H1 (cell line): ENCODE results near the gene PAIP2. TPM values are rescaled to one million over a fixed set of nuclear protein-coding genes. Genes with fewer than 3 reads are reported as not detected.

Source experiments
- CTCF ChIA-PET: fragments of 300-600 bp; sonication (Branson Sonifier 250); formaldehyde crosslinking; loops from one replicate; lab custom pipeline; 2021; ENCODE audit not compliant: partially characterized antibody; lab: Charles Lee
- POLR2A ChIA-PET: fragments of 300-600 bp; sonication (Branson Sonifier 250); formaldehyde crosslinking; loops from one replicate; lab custom pipeline; 2021; ENCODE audit warnings: inconsistent platforms; ENCODE audit not compliant: partially characterized antibody; lab: Charles Lee
- DNase-seq, 2 experiments: peaks; one replicate each; pipeline versions ENCODE4 v3.0.0 to v3.0.0-alpha.2; 2010 to 2022; ENCODE audit warnings: low spot score in 2 of 2, low read depth in 1 of 2, mixed read lengths in 1 of 2
- FAIRE-seq: peaks from 2 replicates; lab custom pipeline; 2011; peaks lifted over from hg19 to GRCh38; lab: Jason Lieb, UNC
- H2AFZ ChIP-seq: 2 replicates; pipeline ENCODE4 v1.8.1; 2012; ENCODE audit warnings: low read length, inconsistent platforms
- H2AK5ac ChIP-seq: 2 replicates; pipeline ENCODE4 v1.6.1; 2013; ENCODE audit warnings: low read depth, low read length
- H2BK120ac ChIP-seq: replicated peaks from 2 replicates; pipeline ENCODE3; 2013; ENCODE audit warnings: low read depth, low read length, inconsistent platforms
- H2BK12ac ChIP-seq: 2 replicates; pipeline ENCODE4 v1.6.1; 2013; ENCODE audit warnings: low read depth, low read length
- H2BK15ac ChIP-seq: 2 replicates; pipeline ENCODE4 v1.6.1; 2013; ENCODE audit warnings: low read length
- H2BK20ac ChIP-seq: 2 replicates; pipeline ENCODE4 v1.6.1; 2013; ENCODE audit warnings: low read length
- H2BK5ac ChIP-seq: 2 replicates; pipeline ENCODE4 v1.6.1; 2013; ENCODE audit warnings: low read depth, low read length
- H3K14ac ChIP-seq: 2 replicates; pipeline ENCODE4 v1.6.1; 2013; ENCODE audit warnings: inconsistent platforms; ENCODE audit not compliant: insufficient read length
- H3K18ac ChIP-seq: 2 replicates; pipeline ENCODE4 v1.6.1; 2013; ENCODE audit warnings: low read length; ENCODE audit errors: extremely low read depth
- H3K23ac ChIP-seq: 2 replicates; pipeline ENCODE4 v1.6.1; 2013; ENCODE audit warnings: inconsistent platforms; ENCODE audit not compliant: insufficient read length
- H3K23me2 ChIP-seq: 2 replicates; pipeline ENCODE4 v1.6.1; 2013; ENCODE audit warnings: low read depth, low read length
- H3K27ac ChIP-seq: 2 replicates; pipeline ENCODE4 v1.6.1; 2011; ENCODE audit warnings: low read depth, low read length, inconsistent platforms
- H3K27me3 ChIP-seq, 4 experiments: replicated peaks in 1 of 4; 1 replicate in 1 of 4; 2 replicates in 3 of 4; pipeline versions ENCODE4 v1.6.1 to v1.8.1; 2011 to 2013; ENCODE audit warnings: low read length in 3 of 4, mild to moderate bottlenecking in 3 of 4, inconsistent platforms in 2 of 4, mixed read lengths in 2 of 4, moderate library complexity in 1 of 4; ENCODE audit not compliant: control insufficient read depth in 3 of 4, insufficient read depth in 3 of 4; ENCODE audit errors: extremely low read depth in 1 of 4
- H3K36me3 ChIP-seq, 4 experiments: 2 replicates each; pipeline versions ENCODE4 v1.6.1 to v1.8.1; 2011 to 2013; ENCODE audit warnings: mild to moderate bottlenecking in 4 of 4, low read length in 3 of 4, moderate library complexity in 2 of 4, control low read depth in 1 of 4, inconsistent platforms in 1 of 4; ENCODE audit not compliant: insufficient read depth in 4 of 4, control insufficient read depth in 2 of 4
- H3K4ac ChIP-seq: replicated peaks from 2 replicates; pipeline ENCODE3; 2013; ENCODE audit warnings: low read length, low read depth, mixed read lengths, inconsistent platforms; ENCODE audit not compliant: insufficient read length
- H3K4me1 ChIP-seq, 4 experiments: replicated peaks in 1 of 4; 1 replicate in 1 of 4; 2 replicates in 3 of 4; pipeline versions ENCODE4 v1.6.1 to v1.8.1; 2011 to 2013; ENCODE audit warnings: low read length in 3 of 4, inconsistent platforms in 2 of 4, mixed read lengths in 1 of 4; ENCODE audit not compliant: insufficient read depth in 4 of 4, control insufficient read depth in 3 of 4
- H3K4me2 ChIP-seq, 2 experiments: 2 replicates each; pipeline versions ENCODE4 v1.6.1 to v1.8.1; 2011 to 2013; ENCODE audit warnings: low read depth in 2 of 2, low read length in 2 of 2, control low read depth in 1 of 2, inconsistent platforms in 1 of 2, mild to moderate bottlenecking in 1 of 2; ENCODE audit not compliant: insufficient read depth in 1 of 2
- H3K4me3 ChIP-seq, 4 experiments: fragments of 200-600, 300-600 bp in 1 of 4; sonication (generic), shearing (Covaris generic), sonication (Bioruptor Twin) in 1 of 4; 2 replicates each; pipeline versions ENCODE4 v1.5.1 to v1.8.1; 2011 to 2016; ENCODE audit warnings: low read length in 4 of 4, low read depth in 3 of 4, control low read depth in 2 of 4, inconsistent platforms in 2 of 4, mild to moderate bottlenecking in 2 of 4, mixed read lengths in 1 of 4, moderate library complexity in 1 of 4; ENCODE audit not compliant: insufficient read depth in 2 of 4; ENCODE audit errors: extremely low read depth in 1 of 4
- H3K56ac ChIP-seq: replicated peaks from 2 replicates; pipeline ENCODE3; 2013; ENCODE audit warnings: low read depth, mild to moderate bottlenecking, mixed read lengths, low read length, inconsistent platforms; ENCODE audit not compliant: insufficient read length
- H3K79me1 ChIP-seq: 2 replicates; pipeline ENCODE4 v1.6.1; 2013; ENCODE audit warnings: low read depth, low read length, control low read depth
- H3K79me2 ChIP-seq, 2 experiments: 2 replicates each; pipeline versions ENCODE4 v1.6.1 to v1.8.1; 2012 to 2013; ENCODE audit warnings: low read length in 2 of 2, mild to moderate bottlenecking in 2 of 2, inconsistent platforms in 1 of 2; ENCODE audit not compliant: insufficient read depth in 2 of 2, control insufficient read depth in 1 of 2
- H3K9ac ChIP-seq, 4 experiments: replicated peaks in 1 of 4; 1 replicate in 1 of 4; 2 replicates in 3 of 4; pipeline versions ENCODE4 v1.6.1 to v1.8.1; 2011 to 2013; ENCODE audit warnings: low read depth in 3 of 4, low read length in 3 of 4, control low read depth in 2 of 4, mild to moderate bottlenecking in 2 of 4, moderate library complexity in 2 of 4, inconsistent platforms in 1 of 4; ENCODE audit errors: extremely low read depth in 1 of 4
- H3K9me3 ChIP-seq, 2 experiments: 2 replicates each; pipeline versions ENCODE4 v1.6.1 to v1.8.1; 2012 to 2013; ENCODE audit warnings: mild to moderate bottlenecking in 2 of 2, moderate library complexity in 2 of 2, control low read depth in 1 of 2, inconsistent platforms in 1 of 2, low read depth in 1 of 2, low read length in 1 of 2, mixed read lengths in 1 of 2; ENCODE audit not compliant: insufficient read depth in 2 of 2
- H4K20me1 ChIP-seq, 2 experiments: replicated peaks in 1 of 2; 2 replicates each; pipeline versions ENCODE3 to v1.8.1; 2011 to 2013; ENCODE audit warnings: inconsistent platforms in 2 of 2, low read length in 2 of 2, mild to moderate bottlenecking in 1 of 2; ENCODE audit not compliant: insufficient read depth in 2 of 2, control insufficient read depth in 1 of 2
- H4K5ac ChIP-seq: 2 replicates; pipeline ENCODE4 v1.6.1; 2013; ENCODE audit warnings: low read length, low read depth, mixed read lengths, inconsistent platforms; ENCODE audit not compliant: insufficient read length
- H4K8ac ChIP-seq: 2 replicates; pipeline ENCODE4 v1.8.0; 2013; ENCODE audit warnings: mild to moderate bottlenecking, moderate library complexity, low read length, inconsistent platforms; ENCODE audit not compliant: insufficient read depth; ENCODE audit errors: extremely low read depth
- H4K91ac ChIP-seq: replicated peaks from 2 replicates; pipeline ENCODE3; 2013; ENCODE audit warnings: low read length, mixed read lengths, inconsistent platforms; ENCODE audit not compliant: insufficient read length
- CHD2 ChIP-seq: IDR thresholded peaks from 2 replicates; pipeline ENCODE4 v1.6.1; 2012; ENCODE audit warnings: low read length, improper control_type of control experiment
- JUND ChIP-seq: IDR thresholded peaks from 2 replicates; pipeline ENCODE4 v1.6.1; 2011; ENCODE audit warnings: mild to moderate bottlenecking, improper control_type of control experiment, low read length
- RNF2 ChIP-seq: fragments of 200-900, 300-1000 bp; sonication (generic); IDR thresholded peaks from 2 replicates; pipeline ENCODE4 v1.7.1; 2016; ENCODE audit warnings: borderline replicate concordance, low read depth, mild to moderate bottlenecking, antibody characterized with exemption, low read length; ENCODE audit not compliant: poor library complexity, severe bottlenecking; ENCODE audit errors: missing control alignments
- TAF1 ChIP-seq: IDR thresholded peaks from 2 replicates; pipeline ENCODE4 v1.6.1; 2011; ENCODE audit warnings: mild to moderate bottlenecking, low read depth, low read length
- YY1 ChIP-seq: IDR thresholded peaks from 2 replicates; pipeline ENCODE4 v1.6.1; 2011; ENCODE audit warnings: low read depth, mild to moderate bottlenecking, low read length
- WGBS, 2 experiments: shearing (Covaris generic) in 1 of 2; methylation state at CpG; one replicate each; pipeline versions ENCODE4 v1.1.6 to v1.1.7; 2013 to 2015; ENCODE audit warnings: low lambda C conversion rate in 2 of 2, mixed read lengths in 2 of 2, inconsistent platforms in 1 of 2, low coverage in 1 of 2, missing lambda C conversion rate in 1 of 2; ENCODE audit not compliant: insufficient replicate concordance in 2 of 2, insufficient coverage in 1 of 2, insufficient read length in 1 of 2; ENCODE audit errors: extremely low coverage in 1 of 2, missing lambda C conversion rate in 1 of 2; 5-methylcytosine and 5-hydroxymethylcytosine counted together
- polyA plus RNA-seq, 7 experiments: library from polyadenylated mRNA; depleted of rRNA in 3 of 7; stranded (reverse) in 5 of 7; unstranded in 2 of 7; fragments of >200 nt in 5 of 7; fragments of 200-250 nt in 2 of 7; gene quantifications; 1 replicate in 5 of 7; 2 replicates in 1 of 7; 4 replicates in 1 of 7; pipeline versions ENCODE4 v1.2.1 to v1.2.3, GENCODE V29; 2011 to 2013; ENCODE audit warnings: missing spikeins in 2 of 7, mixed read lengths in 2 of 7
- total RNA-seq: library from RNA; stranded (reverse); fragmentation: NEBNext Ultra II Directional; extraction: Animal tissue kit (Norgen Biotek cat#: 25700); gene quantifications from 2 replicates; pipeline ENCODE4 v1.2.1, GENCODE V29; 2021

The PAIP2 gene
- total and polyA plus RNA-seq, 2 of the 8 experiments (the other 6 are each of a cell fraction or from before 2014, with no cell fraction given) = 87.6 to 162 TPM

DNA sequence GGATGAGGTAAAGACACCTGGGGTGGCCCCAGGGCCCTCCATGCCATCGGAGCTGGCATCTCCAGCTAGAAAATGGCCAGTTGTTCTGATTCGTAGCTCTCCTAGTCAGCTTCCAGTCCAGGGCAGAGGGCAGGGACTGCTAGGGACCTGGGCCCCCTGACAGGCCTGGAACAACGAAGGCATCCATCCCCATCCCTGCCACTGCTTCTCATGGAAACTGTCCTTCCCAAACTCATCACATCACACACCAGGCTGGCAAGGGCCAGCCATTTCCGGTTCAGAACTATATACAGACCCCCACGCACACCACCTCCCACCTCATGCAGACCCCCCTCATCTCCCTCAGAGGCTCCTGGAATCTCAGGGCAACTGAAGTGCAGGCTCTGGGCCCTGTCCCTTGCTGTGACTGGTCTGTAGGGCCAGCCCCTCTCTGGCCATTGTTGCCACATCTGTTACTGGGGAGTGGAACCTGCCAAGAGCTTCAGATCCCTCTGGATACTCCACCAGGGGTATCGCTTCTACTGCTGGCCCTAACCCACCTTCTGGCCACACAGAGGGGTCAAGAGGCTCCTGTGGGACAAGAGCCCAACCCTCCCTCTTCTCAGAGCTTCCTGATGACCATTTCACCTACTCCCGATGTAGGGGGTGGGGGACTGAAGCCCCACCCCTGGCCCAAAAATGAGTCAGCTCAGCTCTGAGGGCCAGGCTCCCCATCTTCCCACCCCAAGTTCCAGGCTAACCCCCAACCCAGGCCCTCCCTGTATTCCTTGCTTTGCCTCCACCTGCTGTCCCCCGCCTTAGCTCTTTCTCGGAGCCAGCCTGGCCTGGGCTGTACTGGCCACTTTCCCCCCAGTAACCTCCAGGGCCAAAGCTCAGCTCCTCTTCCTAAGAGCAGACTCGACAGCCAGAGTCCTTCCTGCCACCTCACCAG lies 49.2 kb downstream of the PAIP2 start:
- H2AK5ac ChIP-seq = peak overlapping the region; percentile 79; the same call in 1 of the 2 replicates
- no peak overlapping the region for H2AFZ ChIP-seq
- peak overlapping the region; percentile 72; the same call in 1 of the 2 replicates for H2BK15ac ChIP-seq
- H2BK5ac ChIP-seq = no peak overlapping the region
- no peak overlapping the region for H3K4me2 ChIP-seq
- no peak overlapping the region for H4K91ac ChIP-seq
- H4K20me1 ChIP-seq = peaks cover 0 to 3% of the 10 kb centered on the region in 2 experiments
- H2BK120ac ChIP-seq = no peak overlapping the region
- peaks cover 14 to 34% (median 28%) of the 10 kb centered on the region in 4 experiments; a peak in 6 of 7 replicates for H3K27me3 ChIP-seq
- no peaks in the 10 kb centered on the region; the same call in 1 of the 2 replicates for H3K79me1 ChIP-seq
- H3K18ac ChIP-seq = no peak overlapping the region
- FAIRE-seq = no peak
- no peaks in the 10 kb centered on the region for H3K36me3 ChIP-seq
- H3K4me1 ChIP-seq = peaks cover 3 to 41% (median 21%) of the 10 kb centered on the region in 4 experiments
- POLR2A ChIA-PET = interaction anchor here (0.6 to 3.9 kb wide), 13 partner anchors 8 to 656 kb away, joined by 3 to 25 read pairs (median 4); partner anchors contain the start of genes DNAJC18, MATR3, PAIP2 and SPATA24
- no peak overlapping the region for H3K23ac ChIP-seq
- no peak for DNase-seq
- no peaks in the 10 kb centered on the region for H3K9me3 ChIP-seq
- no peak overlapping the region for H3K4ac ChIP-seq
- no peaks in the 10 kb centered on the region for H3K79me2 ChIP-seq
- H2BK12ac ChIP-seq = 0 out of 2 replicates have a peak overlapping the region, but pooled peaks have one; percentile 1
- CTCF ChIA-PET = interaction anchor here (0.6 to 3.1 kb wide), 11 partner anchors 9 to 722 kb away, joined by 3 to 16 read pairs (median 3); partner anchors contain the start of genes PAIP2 and SPATA24
- no peak overlapping the region for H3K56ac ChIP-seq
- H3K9ac ChIP-seq = no peak overlapping the region
- TF ChIP-seq TAF1 (no peak), JUND (no peak), RNF2 (no peak), YY1 (no peak), CHD2 (no peak)
- 87% methylated on average over 9 of the region's 10 CpGs; no CpG with 5 or more reads in 1 of the 2 experiments for WGBS, 2 experiments
- no peak overlapping the region for H4K8ac ChIP-seq
- H2BK20ac ChIP-seq = 0 out of 2 replicates have a peak overlapping the region, but pooled peaks have one; percentile 3
- H3K27ac ChIP-seq = no peak overlapping the region
- no peak overlapping the region for H4K5ac ChIP-seq
- no peak overlapping the region for H3K4me3 ChIP-seq
- peaks cover 27% of the 10 kb centered on the region; the same call in 1 of the 2 replicates for H3K23me2 ChIP-seq
- H3K14ac ChIP-seq = no peak overlapping the region
